Activated naive CD8-positive, alpha-beta T cell treated with anti-CD3 and anti-CD28 coated beads, Interleukin-2, amount 10 ng/mL, durations not matched to agents 7 days and 5 days (primary cell): ENCODE data around the gene GABPB2. TPM values are rescaled to one million over a fixed set of nuclear protein-coding genes. Genes with fewer than 3 reads are reported as not detected.
"Not testable (repeated sequence)": the region's sequence is repeated elsewhere in the genome, so short reads cannot be mapped to it uniquely, and the experiment has no call there.

Experiments used
- ATAC-seq: fragments of 150-1000 bp; cut with Tn5 transposase; one replicate; pipeline ENCODE4 v1.10.0; 2021; ENCODE audit warnings: low read depth, moderate library complexity
- POLR2A ChIA-PET: fragments of 350-600 bp; sonication (Branson Sonifier 250); formaldehyde crosslinking; loops from one replicate; lab custom pipeline; 2021; ENCODE audit warnings: antibody characterized with exemption; lab: Charles Lee
- DNase-seq: peaks from one replicate; pipeline ENCODE4 v3.0.0; 2021
- H3K27ac Mint-ChIP-seq: one replicate; pipeline ENCODE4 v1.8.0; 2022; ENCODE audit warnings: mild to moderate bottlenecking, mixed read lengths
- H3K27me3 Mint-ChIP-seq: one replicate; pipeline ENCODE4 v1.8.0; 2022; ENCODE audit warnings: mild to moderate bottlenecking, moderate library complexity, mixed read lengths
- H3K36me3 Mint-ChIP-seq: one replicate; pipeline ENCODE4 v1.8.0; 2021; ENCODE audit warnings: mild to moderate bottlenecking, mixed read lengths
- H3K4me1 Mint-ChIP-seq: one replicate; pipeline ENCODE4 v1.8.0; 2021; ENCODE audit warnings: mixed read lengths
- H3K4me3 Mint-ChIP-seq: one replicate; pipeline ENCODE4 v1.8.0; 2022; ENCODE audit warnings: mild to moderate bottlenecking, moderate library complexity, mixed read lengths
- H3K9me3 Mint-ChIP-seq: one replicate; pipeline ENCODE4 v1.8.0; 2021; ENCODE audit warnings: mixed read lengths
- total RNA-seq, 2 experiments: library from RNA; stranded (reverse); gene quantifications; one replicate each; pipeline ENCODE4 v1.2.3, GENCODE V29; 2021

The GABPB2 gene
- total RNA-seq, 2 experiments from 2014 or later, result 32.9 to 34.0 TPM

DNA sequence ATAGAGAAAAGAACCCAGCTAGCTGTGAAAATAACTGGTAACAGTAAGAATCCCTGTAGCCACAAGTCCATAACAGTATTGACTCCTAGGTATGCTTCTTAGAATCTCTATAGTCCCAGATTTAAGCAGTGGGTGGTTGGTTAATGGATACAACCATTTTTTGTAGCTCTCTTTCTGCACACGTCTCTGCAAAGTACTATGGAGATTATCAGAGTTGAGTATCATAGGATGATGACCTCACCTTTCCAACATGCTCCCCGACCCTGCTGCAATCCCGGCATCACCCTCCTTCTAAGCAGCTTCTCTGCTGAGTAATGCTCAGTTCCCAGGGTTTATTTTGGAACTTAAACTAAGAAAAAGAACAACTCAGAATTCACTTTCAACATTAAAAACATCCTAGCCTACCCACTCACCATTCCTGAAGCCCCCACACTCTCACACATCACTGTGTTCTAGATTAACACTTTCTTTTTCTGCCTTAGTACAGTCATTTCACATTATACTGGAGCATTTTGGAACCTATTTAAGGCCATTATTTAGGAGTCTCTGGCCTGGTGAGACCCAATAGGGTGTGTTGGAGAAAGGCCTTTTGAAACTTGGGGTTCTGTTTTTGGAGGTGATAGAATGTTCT is 7.7 kb upstream of the GABPB2 start:
- POLR2A ChIA-PET, result interaction anchor here (6.2 kb wide), 1 partner anchor 9 kb away, joined by 74 read pairs; the partner anchor contains the start of gene GABPB2
- Mint-ChIP-seq H3K27me3 (no peaks in the 10 kb centered on the region), H3K36me3 (peaks cover 20% of the 10 kb centered on the region), H3K4me3 (no peak overlapping the region), H3K27ac (no peak overlapping the region), H3K9me3 (no peaks in the 10 kb centered on the region), H3K4me1 (peaks cover 21% of the 10 kb centered on the region)
- DNase-seq, result no peak
- no peak for ATAC-seq

- Mint-ChIP-seq H3K36me3 (peaks cover 19% of the 10 kb centered on the region), H3K27me3 (no peaks in the 10 kb centered on the region), H3K4me1 (peaks cover 20% of the 10 kb centered on the region), H3K27ac (no peak overlapping the region), H3K9me3 (no peaks in the 10 kb centered on the region), H3K4me3 (no peak overlapping the region)
- DNase-seq (no peak), ATAC-seq (no peak)
- POLR2A ChIA-PET, result interaction anchor here (0.6 kb wide), 1 partner anchor 41 kb away, joined by 3 read pairs; no protein-coding TSS in a partner anchor
These were observed 5.4 kb upstream of the GABPB2 start for GRCh38 chr1:151065089-151065645.

DNA sequence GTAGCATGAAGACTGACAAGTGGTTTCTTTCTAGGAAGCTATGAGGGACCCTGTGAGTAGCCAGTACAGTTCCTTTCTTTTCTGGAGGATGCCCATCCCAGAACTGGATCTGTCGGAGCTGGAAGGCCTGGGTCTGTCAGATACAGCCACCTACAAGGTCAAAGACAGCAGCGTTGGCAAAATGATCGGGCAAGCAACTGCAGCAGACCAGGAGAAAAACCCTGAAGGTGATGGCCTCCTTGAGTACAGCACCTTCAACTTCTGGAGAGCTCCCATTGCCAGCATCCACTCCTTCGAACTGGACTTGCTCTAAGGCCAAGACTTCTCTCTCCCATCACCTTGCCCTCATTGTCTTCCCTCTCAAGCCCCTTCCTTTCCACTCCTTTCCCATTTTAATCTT is 3.4 kb upstream of the GABPB2 start:
- ATAC-seq, result no peak
- POLR2A ChIA-PET, result interaction anchor here (0.6 to 1.5 kb wide), 3 partner anchors 8 to 103 kb away, joined by 4 to 8 read pairs (median 5); partner anchors contain the start of gene CDC42SE1
- Mint-ChIP-seq H3K27me3 (no peaks in the 10 kb centered on the region), H3K4me3 (no peak overlapping the region), H3K4me1 (peaks cover 13% of the 10 kb centered on the region), H3K27ac (no peak overlapping the region), H3K9me3 (no peaks in the 10 kb centered on the region), H3K36me3 (peaks cover 20% of the 10 kb centered on the region)
- DNase-seq, result peak; percentile 5

- H3K36me3 Mint-ChIP-seq, result peaks cover 24% of the 10 kb centered on the region
- no peaks in the 10 kb centered on the region for H3K9me3 Mint-ChIP-seq
- H3K27me3 Mint-ChIP-seq, result no peaks in the 10 kb centered on the region
- ATAC-seq (no peak), DNase-seq (no peak)
- H3K4me1 Mint-ChIP-seq, result peaks cover 16% of the 10 kb centered on the region
- peak overlapping the region; percentile 99 for H3K27ac Mint-ChIP-seq
- H3K4me3 Mint-ChIP-seq, result peak overlapping the region; percentile 97
- POLR2A ChIA-PET, result interaction anchor here (0.6 to 5.0 kb wide), 3 partner anchors 9 to 22 kb away, joined by 3 to 74 read pairs (median 7); partner anchors contain the start of genes CDC42SE1 and MLLT11
These were observed 1.5 kb upstream of the GABPB2 start for GRCh38 chr1:151069103-151069486.

- Mint-ChIP-seq H3K27me3 (no peaks in the 10 kb centered on the region), H3K4me1 (peaks cover 16% of the 10 kb centered on the region), H3K4me3 (peak overlapping the region; percentile 97), H3K36me3 (peaks cover 20% of the 10 kb centered on the region), H3K27ac (peak overlapping the region; percentile 99), H3K9me3 (no peaks in the 10 kb centered on the region)
- DNase-seq (no peak), ATAC-seq (no peak)
- POLR2A ChIA-PET, result interaction anchor here (1.0 to 5.0 kb wide), 4 partner anchors 12 to 118 kb away, joined by 3 to 74 read pairs (median 7); partner anchors contain the start of genes CDC42SE1, MLLT11, TNFAIP8L2 and VPS72
These were observed 1.7 kb downstream of the GABPB2 start for GRCh38 chr1:151072224-151072623.

- H3K27ac Mint-ChIP-seq, result no peak overlapping the region
- no peaks in the 10 kb centered on the region for H3K27me3 Mint-ChIP-seq
- H3K4me1 Mint-ChIP-seq, result no peaks in the 10 kb centered on the region
- ATAC-seq (no peak), DNase-seq (no peak)
- no peak overlapping the region for H3K4me3 Mint-ChIP-seq
- peaks cover 10% of the 10 kb centered on the region for H3K36me3 Mint-ChIP-seq
- POLR2A ChIA-PET, result interaction anchor here (0.6 to 1.1 kb wide), 2 partner anchors 13 to 110 kb away, joined by 3 read pairs; no protein-coding TSS in a partner anchor
- no peaks in the 10 kb centered on the region for H3K9me3 Mint-ChIP-seq
These were observed 15.5 kb downstream of the GABPB2 start for GRCh38 chr1:151085953-151086559.

- H3K27ac Mint-ChIP-seq, H3K9me3 Mint-ChIP-seq, H3K4me3 Mint-ChIP-seq, ATAC-seq, H3K27me3 Mint-ChIP-seq, DNase-seq, H3K4me1 Mint-ChIP-seq, H3K36me3 Mint-ChIP-seq, POLR2A ChIA-PET: not testable (repeated sequence)
These were observed 26.9 kb downstream of the GABPB2 start for GRCh38 chr1:151097426-151097825.

DNA sequence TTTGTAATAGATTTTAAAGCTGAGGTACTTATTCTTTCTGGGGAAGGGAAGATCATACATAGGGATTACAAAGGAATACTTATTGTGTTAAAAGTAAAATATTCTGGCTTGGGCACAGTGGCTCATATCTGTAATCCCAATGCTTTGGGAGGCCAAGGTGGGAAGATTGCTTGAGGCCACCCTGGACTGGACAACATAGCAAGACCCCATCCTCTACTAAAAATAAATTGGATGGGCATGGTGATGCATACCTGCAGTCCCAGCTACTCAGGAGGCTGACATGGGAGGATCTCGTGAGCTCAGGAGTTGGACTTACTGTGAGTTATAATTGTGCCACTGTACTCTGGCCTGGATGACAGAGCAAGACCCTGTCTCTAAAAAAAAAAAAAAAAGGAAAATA is 27.6 kb downstream of the GABPB2 start:
- ATAC-seq (no peak), DNase-seq (no peak)
- H3K27ac Mint-ChIP-seq, result no peak overlapping the region
- POLR2A ChIA-PET, result interaction anchor here (0.7 to 2.1 kb wide), 2 partner anchors 56 to 59 kb away, joined by 5 to 22 read pairs; partner anchors contain the start of gene TNFAIP8L2
- H3K4me1 Mint-ChIP-seq, result no peaks in the 10 kb centered on the region
- H3K4me3 Mint-ChIP-seq, result no peak overlapping the region
- H3K27me3 Mint-ChIP-seq, result no peaks in the 10 kb centered on the region
- peaks cover 2% of the 10 kb centered on the region for H3K36me3 Mint-ChIP-seq
- no peaks in the 10 kb centered on the region for H3K9me3 Mint-ChIP-seq

GRCh38 chr1:151104630-151105029 is 34.1 kb downstream of the GABPB2 start:
- no peak overlapping the region for H3K4me3 Mint-ChIP-seq
- POLR2A ChIA-PET, result no interaction called here
- no peaks in the 10 kb centered on the region for H3K9me3 Mint-ChIP-seq
- no peaks in the 10 kb centered on the region for H3K36me3 Mint-ChIP-seq
- ATAC-seq, result no peak
- DNase-seq, result no peak
- H3K4me1 Mint-ChIP-seq, result no peaks in the 10 kb centered on the region
- no peaks in the 10 kb centered on the region for H3K27me3 Mint-ChIP-seq
- no peak overlapping the region for H3K27ac Mint-ChIP-seq

- Mint-ChIP-seq H3K27me3 (no peaks in the 10 kb centered on the region), H3K4me1 (no peaks in the 10 kb centered on the region), H3K4me3 (no peak overlapping the region), H3K27ac (no peak overlapping the region), H3K9me3 (no peaks in the 10 kb centered on the region), H3K36me3 (peaks cover 2% of the 10 kb centered on the region)
- DNase-seq (no peak), ATAC-seq (no peak)
- POLR2A ChIA-PET, result no interaction called here
These were observed 36.3 kb downstream of the GABPB2 start for GRCh38 chr1:151106894-151107293.

GRCh38 chr1:151108331-151108730 is 37.8 kb downstream of the GABPB2 start:
- ATAC-seq, result no peak
- no peaks in the 10 kb centered on the region for H3K27me3 Mint-ChIP-seq
- no peak for DNase-seq
- H3K4me3 Mint-ChIP-seq, result no peak overlapping the region
- no peaks in the 10 kb centered on the region for H3K9me3 Mint-ChIP-seq
- POLR2A ChIA-PET, result no interaction called here
- H3K36me3 Mint-ChIP-seq, result peaks cover 2% of the 10 kb centered on the region
- H3K4me1 Mint-ChIP-seq, result no peaks in the 10 kb centered on the region
- H3K27ac Mint-ChIP-seq, result no peak overlapping the region

DNA sequence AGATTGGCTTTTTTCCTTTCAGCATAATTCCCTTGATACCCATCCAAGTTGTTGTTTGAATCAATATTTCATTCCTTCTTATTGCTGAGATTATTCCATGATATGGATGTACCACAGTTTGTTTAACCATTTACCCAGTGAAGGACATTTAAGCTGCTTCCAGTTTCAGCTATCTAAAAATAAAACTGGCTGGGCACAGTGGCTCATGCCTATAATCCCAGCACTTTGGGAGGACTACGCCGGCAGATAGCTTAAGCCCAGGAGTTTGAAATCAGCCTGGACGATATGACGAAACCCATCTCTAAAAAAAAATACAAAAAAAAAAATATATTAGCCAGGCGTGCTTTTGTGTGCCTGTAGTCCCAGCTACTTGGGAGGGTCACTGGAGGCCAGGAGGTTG is 43.3 kb downstream of the GABPB2 start:
- Mint-ChIP-seq H3K9me3 (no peaks in the 10 kb centered on the region), H3K4me1 (no peaks in the 10 kb centered on the region), H3K27me3 (no peaks in the 10 kb centered on the region), H3K36me3 (peaks cover 9% of the 10 kb centered on the region), H3K4me3 (no peak overlapping the region), H3K27ac (no peak overlapping the region)
- POLR2A ChIA-PET, result interaction anchor here (0.7 kb wide), 1 partner anchor 107 kb away, joined by 3 read pairs; the partner anchor contains the start of gene MINDY1
- ATAC-seq (no peak), DNase-seq (no peak)

DNA sequence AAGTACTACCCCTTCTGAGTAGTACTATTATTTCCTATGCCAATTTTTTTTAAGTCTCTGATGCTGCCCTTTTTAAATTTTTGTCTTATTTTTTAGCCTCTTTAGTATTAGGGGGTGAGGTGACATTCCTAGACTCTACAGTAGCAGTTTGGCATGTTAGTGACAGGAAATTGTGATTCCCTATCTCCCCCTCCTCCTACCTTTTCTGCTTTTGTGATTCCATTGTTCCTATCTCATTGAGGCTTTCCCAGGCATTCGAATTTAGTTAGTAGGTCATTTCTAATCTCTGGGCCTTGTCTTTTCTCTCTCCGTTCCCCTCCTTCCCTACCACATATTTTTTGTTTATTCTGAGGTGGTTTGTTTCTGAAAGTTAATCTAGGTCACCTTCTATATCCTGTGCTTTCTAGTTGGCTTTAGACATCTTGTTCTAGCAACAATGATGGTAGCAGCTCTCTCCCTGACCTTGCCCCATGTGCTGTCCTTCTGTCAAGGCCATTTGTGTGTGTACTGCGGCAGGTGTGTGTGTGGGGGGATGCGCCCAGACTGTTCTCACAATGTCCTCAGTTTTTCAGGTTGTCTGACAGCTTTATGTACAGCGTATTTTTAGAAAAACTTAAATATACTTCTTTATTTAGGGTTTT is 54.3 kb downstream of the GABPB2 start:
- no peak for DNase-seq
- no peaks in the 10 kb centered on the region for H3K27me3 Mint-ChIP-seq
- H3K27ac Mint-ChIP-seq, result no peak overlapping the region
- no peak overlapping the region for H3K4me3 Mint-ChIP-seq
- H3K9me3 Mint-ChIP-seq, result no peaks in the 10 kb centered on the region
- POLR2A ChIA-PET, result interaction anchor here (0.5 kb wide), 1 partner anchor 53 kb away, joined by 3 read pairs; no protein-coding TSS in a partner anchor
- H3K4me1 Mint-ChIP-seq, result no peaks in the 10 kb centered on the region
- H3K36me3 Mint-ChIP-seq, result peaks cover 9% of the 10 kb centered on the region
- no peak for ATAC-seq
